A549 treated with CORT108297 at 1 μM for 4 hours (cell line): Measurements from ENCODE around the gene ARL10. TPM values are rescaled to one million over a fixed set of nuclear protein-coding genes. Genes with fewer than 3 reads are reported as not detected.

ENCODE experiments used
- total RNA-seq: library from RNA; stranded (reverse); fragments of 200-300 nt; extraction: Qiagen RNA extraction; gene quantifications from 5 replicates; pipeline ENCODE4 v1.2.3, GENCODE V29; 2022

ARL10 gene
- 0.23 to 0.61 TPM (median 0.35 TPM) in 5 replicates for total RNA-seq

GRCh38 chr5:176365351-176366231 is at the start of gene ARL10:
ARL10 (plus strand) TSS chr5:176365487; CDS start chr5:176365564, 77 bp downstream.

GRCh38 chr5:176361437-176362232 is 3.7 kb upstream of the ARL10 start, which contains the start of gene KIAA1191:
KIAA1191 (minus strand) TSS chr5:176361764; CDS start chr5:176359508, 2,256 bp downstream.

GRCh38 chr5:176388444-176389134 is 23.3 kb downstream of the ARL10 start, which contains the start of the genes HIGD2A and NOP16:
HIGD2A (plus strand) TSS chr5:176388751; CDS start chr5:176388820, 69 bp downstream.
NOP16 (minus strand) TSS chr5:176388598; CDS start chr5:176388539, 59 bp downstream.

GRCh38 chr5:176415952-176416924 is 51.0 kb downstream of the ARL10 start, which contains the start of gene CLTB:
CLTB (minus strand) TSS chr5:176416539; CDS start chr5:176416363, 176 bp downstream.

Other genes starting within 250 kb of the ARL10 start
- 10.5 to 15.6 TPM (median 14.2 TPM) in 5 replicates for gene SIMC1, start 127.1 kb upstream of the ARL10 start, total RNA-seq
- gene KIAA1191, start 3.7 kb upstream of the ARL10 start, total RNA-seq, result 61.5 to 81.2 TPM (median 73.8 TPM) in 5 replicates
- 121 to 135 TPM (median 127 TPM) in 5 replicates for gene NOP16, start 23.1 kb downstream of the ARL10 start, total RNA-seq
- 249 to 273 TPM (median 257 TPM) in 5 replicates for gene HIGD2A, start 23.3 kb downstream of the ARL10 start, total RNA-seq
- gene CLTB, start 51.1 kb downstream of the ARL10 start, total RNA-seq, result 74.9 to 118 TPM (median 111 TPM) in 5 replicates
- 43.1 to 53.0 TPM (median 45.9 TPM) in 5 replicates for gene FAF2, start 82.9 kb downstream of the ARL10 start, total RNA-seq
- 27.0 to 44.7 TPM (median 41.0 TPM) in 5 replicates for gene RNF44, start 171.9 kb downstream of the ARL10 start, total RNA-seq
- 0.12 to 0.18 TPM (median 0.15 TPM) in 5 replicates for gene CDHR2, start 183.9 kb downstream of the ARL10 start, total RNA-seq
- 7.1 to 9.6 TPM (median 8.5 TPM) in 5 replicates for gene GPRIN1, start 244.7 kb downstream of the ARL10 start, total RNA-seq